Upper lobe of right lung (tissue), 1 donor: ENCODE measurements around the gene UBR7. TPM values are rescaled to one million over a fixed set of nuclear protein-coding genes. Genes with fewer than 3 reads are reported as not detected.
A peak's percentile ranks its signal among the peaks of the same experiment; 100 is the strongest.

Experiments
- ATAC-seq: fragments of 200-7000 bp; cut with Tn5 transposase; one replicate; pipeline ENCODE4 v1.9.1; 2020; ENCODE audit warnings: mild to moderate bottlenecking, moderate library complexity
- DNase-seq: peaks from one replicate; pipeline ENCODE4 v3.0.0-alpha.2; 2020
- H3K27ac ChIP-seq: fragments of 200-600 bp; one replicate; pipeline ENCODE4 v1.8.0; 2022
- H3K27me3 ChIP-seq: fragments of 200-600 bp; one replicate; pipeline ENCODE4 v1.8.0; 2022; ENCODE audit warnings: mild to moderate bottlenecking
- H3K36me3 ChIP-seq: fragments of 200-600 bp; one replicate; pipeline ENCODE4 v1.8.0; 2022
- H3K4me1 ChIP-seq: fragments of 200-600 bp; one replicate; pipeline ENCODE4 v1.8.0; 2022
- H3K4me3 ChIP-seq: fragments of 200-600 bp; one replicate; pipeline ENCODE4 v1.8.0; 2022; ENCODE audit warnings: mild to moderate bottlenecking
- H3K9me3 ChIP-seq: fragments of 200-600 bp; one replicate; pipeline ENCODE4 v1.8.0; 2022
- intact Hi-C: fragments of 100-400 bp; cut with DNase I; formaldehyde crosslinking; loops from one replicate; pipeline ENCODE4 v1.11.0; 2022
- total RNA-seq: library from RNA; stranded (reverse); fragmentation: NEBNext Ultra II Directional; extraction: Animal tissue kit (Norgen Biotek cat#: 25700); gene quantifications from one replicate; pipeline ENCODE4 v1.2.1, GENCODE V29; 2021
- TF ChIP-seq, protein P1 (sequence below): fragments of 200-600 bp; IDR thresholded peaks from one replicate; pipeline ENCODE4 v1.8.0; 2022; ENCODE audit warnings: antibody characterized with exemption
- donor health status: DM: no; HTN: yes; CAD: no; lungs with severe emphysema.

Gene UBR7
- total RNA-seq, 1 donor from 2014 or later: 13.8 TPM

DNA sequence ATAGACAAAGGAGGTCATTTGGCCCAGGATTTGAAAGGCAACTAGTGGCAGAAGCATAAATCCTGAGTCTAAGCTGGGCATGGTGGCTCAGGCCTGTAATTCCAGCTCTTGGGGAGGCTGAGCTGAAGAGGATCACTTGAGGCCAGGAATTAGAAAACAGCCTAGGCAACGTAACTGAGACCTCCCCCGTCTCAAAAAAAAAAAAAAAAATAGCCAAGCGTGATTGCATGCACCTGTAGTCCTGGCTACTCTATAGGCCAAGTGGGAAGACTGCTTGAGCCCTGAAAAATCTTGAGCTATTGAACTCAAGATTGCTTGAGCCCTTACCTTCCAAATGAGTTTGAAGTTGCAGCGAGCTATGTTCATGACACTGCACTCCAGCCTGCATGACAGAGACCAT is 8.0 kb upstream of the UBR7 start:
- Histone ChIP-seq H3K9me3 (no peaks in the 10 kb centered on the region), H3K4me3 (no peak overlapping the region), H3K36me3 (no peaks in the 10 kb centered on the region), H3K27ac (no peak overlapping the region), H3K4me1 (no peaks in the 10 kb centered on the region), H3K27me3 (no peaks in the 10 kb centered on the region)
- ATAC-seq (peak; percentile 50), DNase-seq (no peak)
- TF ChIP-seq, protein P1, sequence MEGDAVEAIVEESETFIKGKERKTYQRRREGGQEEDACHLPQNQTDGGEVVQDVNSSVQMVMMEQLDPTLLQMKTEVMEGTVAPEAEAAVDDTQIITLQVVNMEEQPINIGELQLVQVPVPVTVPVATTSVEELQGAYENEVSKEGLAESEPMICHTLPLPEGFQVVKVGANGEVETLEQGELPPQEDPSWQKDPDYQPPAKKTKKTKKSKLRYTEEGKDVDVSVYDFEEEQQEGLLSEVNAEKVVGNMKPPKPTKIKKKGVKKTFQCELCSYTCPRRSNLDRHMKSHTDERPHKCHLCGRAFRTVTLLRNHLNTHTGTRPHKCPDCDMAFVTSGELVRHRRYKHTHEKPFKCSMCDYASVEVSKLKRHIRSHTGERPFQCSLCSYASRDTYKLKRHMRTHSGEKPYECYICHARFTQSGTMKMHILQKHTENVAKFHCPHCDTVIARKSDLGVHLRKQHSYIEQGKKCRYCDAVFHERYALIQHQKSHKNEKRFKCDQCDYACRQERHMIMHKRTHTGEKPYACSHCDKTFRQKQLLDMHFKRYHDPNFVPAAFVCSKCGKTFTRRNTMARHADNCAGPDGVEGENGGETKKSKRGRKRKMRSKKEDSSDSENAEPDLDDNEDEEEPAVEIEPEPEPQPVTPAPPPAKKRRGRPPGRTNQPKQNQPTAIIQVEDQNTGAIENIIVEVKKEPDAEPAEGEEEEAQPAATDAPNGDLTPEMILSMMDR: no peak
- intact Hi-C loops: no loop called here

DNA sequence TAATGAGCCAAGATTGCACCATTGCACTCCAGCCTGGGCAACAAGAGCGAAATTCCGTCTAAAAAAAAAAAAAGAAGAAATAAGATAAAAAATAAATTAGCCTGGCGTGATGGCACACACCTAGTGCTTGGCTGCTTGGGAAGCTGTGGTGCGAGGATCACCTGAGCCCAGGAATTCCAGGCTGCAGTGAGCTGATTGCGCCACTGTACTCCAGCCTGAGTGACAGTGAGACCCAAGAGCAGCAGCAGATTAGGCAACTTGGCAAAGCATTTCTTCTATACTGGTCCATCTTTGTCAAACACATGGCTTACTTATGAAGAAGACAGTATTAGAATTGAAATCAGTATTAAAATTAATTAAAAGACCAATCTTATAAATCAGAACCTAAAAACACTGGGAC is 6.5 kb upstream of the UBR7 start:
- Histone ChIP-seq H3K36me3 (no peaks in the 10 kb centered on the region), H3K9me3 (no peaks in the 10 kb centered on the region), H3K27me3 (no peaks in the 10 kb centered on the region), H3K4me3 (no peak overlapping the region), H3K27ac (peak overlapping the region; percentile 33), H3K4me1 (peaks cover 3% of the 10 kb centered on the region)
- peak; percentile 88 for ATAC-seq
- TF ChIP-seq, protein P1: no peak
- intact Hi-C loops: no loop called here
- peak; percentile 78 for DNase-seq

DNA sequence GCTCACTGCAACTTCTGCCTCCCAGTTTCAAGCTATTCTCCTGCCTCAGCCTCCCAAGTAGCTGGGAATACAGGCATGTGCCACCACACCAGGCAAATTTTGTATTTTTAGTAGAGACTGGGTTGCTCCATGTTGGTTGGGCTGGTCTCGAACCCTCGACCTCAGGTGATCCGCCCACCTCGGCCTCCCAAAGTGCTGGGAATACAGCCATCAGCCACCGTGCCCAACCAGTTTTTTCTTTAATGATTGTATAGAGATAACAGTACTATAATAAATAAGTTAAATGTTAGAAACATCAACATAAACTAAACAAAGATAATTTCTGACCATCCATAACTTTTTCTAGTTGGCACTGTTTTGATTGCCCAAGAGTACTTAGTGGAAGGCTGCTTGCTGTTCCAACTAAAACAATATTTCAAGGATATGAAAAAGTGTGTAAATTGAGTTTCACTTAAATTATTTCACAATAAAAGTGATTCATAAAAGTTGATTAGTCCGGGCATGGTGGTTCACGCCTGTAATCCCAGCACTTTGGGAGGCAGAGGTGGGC is 5.8 kb upstream of the UBR7 start:
- Histone ChIP-seq H3K36me3 (no peaks in the 10 kb centered on the region), H3K27me3 (no peaks in the 10 kb centered on the region), H3K9me3 (no peaks in the 10 kb centered on the region), H3K4me3 (no peak overlapping the region), H3K4me1 (peaks cover 10% of the 10 kb centered on the region), H3K27ac (no peak overlapping the region)
- no peak for DNase-seq
- TF ChIP-seq, protein P1: no peak
- ATAC-seq: no peak
- intact Hi-C loops: no loop called here

DNA sequence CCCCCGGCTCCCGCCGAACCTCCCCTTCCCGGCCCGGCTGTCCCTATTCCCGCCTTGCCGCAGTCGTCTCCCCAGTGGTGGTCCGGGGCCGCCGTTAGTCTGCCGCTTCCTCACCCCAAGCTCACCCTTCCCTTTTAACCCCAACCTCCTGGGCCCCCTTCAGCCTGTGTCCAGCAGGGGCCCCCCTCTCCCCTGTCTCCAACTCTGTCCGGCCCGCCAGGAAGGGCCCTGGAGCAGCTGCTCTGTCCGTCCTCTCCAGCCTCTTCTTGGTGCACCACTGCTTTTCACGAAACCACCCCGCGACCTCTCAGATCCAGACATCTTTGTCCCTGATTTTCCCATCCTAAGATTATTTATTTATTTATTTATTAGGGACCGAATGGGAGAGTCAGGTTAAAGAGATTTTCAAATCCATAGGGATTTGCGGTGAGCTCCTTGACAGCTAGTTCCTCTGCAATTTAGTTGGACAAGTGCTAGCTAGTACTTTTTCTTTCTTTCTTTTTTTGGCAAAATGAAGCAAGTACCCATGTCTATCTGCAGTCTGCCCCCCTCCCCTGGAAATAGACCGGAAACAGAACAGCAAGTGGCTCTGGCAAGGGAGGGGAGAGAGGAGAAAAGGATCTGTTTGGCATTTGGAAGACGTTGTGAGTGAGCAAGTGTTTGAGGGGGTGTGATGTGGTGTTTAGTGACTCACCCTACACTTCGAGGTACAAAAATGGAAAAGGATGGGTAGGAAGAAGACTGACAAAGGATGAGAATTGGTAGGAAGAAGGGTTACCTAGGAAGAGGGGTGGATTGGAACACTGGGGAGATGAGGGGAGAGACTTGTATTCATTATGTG is 632 bp downstream of the UBR7 start:
- DNase-seq (no peak), ATAC-seq (peak; percentile 70)
- no peaks in the 10 kb centered on the region for H3K27me3 ChIP-seq
- H3K9me3 ChIP-seq: no peaks in the 10 kb centered on the region
- intact Hi-C loops: no loop called here
- TF ChIP-seq, protein P1: peak; percentile 39
- peaks cover 19% of the 10 kb centered on the region for H3K36me3 ChIP-seq
- H3K4me3 ChIP-seq: peak overlapping the region; percentile 80
- peaks cover 25% of the 10 kb centered on the region for H3K4me1 ChIP-seq
- peak overlapping the region; percentile 90 for H3K27ac ChIP-seq

DNA sequence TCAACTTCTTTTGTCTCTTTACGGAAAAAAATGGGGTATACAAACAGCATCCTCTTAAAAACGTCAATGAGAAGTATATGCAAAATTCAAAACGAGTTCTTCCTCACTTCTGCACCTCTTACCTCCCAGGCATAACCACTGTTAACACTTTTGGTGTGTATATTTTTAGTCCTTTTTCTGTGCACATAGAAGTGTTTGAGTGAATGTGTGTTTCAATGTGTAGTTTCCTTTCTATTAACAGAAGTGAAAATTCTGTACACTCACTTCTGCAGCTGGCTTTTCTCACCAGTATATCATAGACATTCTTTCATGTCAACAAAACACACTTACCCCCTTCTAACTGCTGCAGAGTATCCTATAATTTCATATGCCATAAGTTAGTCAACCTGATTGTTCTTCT is 5.4 kb downstream of the UBR7 start:
- Histone ChIP-seq H3K27ac (no peak overlapping the region), H3K4me1 (peaks cover 14% of the 10 kb centered on the region), H3K36me3 (peaks cover 66% of the 10 kb centered on the region), H3K9me3 (no peaks in the 10 kb centered on the region), H3K4me3 (no peak overlapping the region), H3K27me3 (no peaks in the 10 kb centered on the region)
- DNase-seq (no peak), ATAC-seq (no peak)
- TF ChIP-seq, protein P1: no peak
- intact Hi-C loops: no loop called here
